Retinal pigment epithelial cell (primary cell): ENCODE measurements around the gene OR56A1.

Experiments used
- DNase-seq: peaks from one replicate; pipeline ENCODE4 v3.0.0-alpha.2; 2010; ENCODE audit warnings: low read depth
- H3K4me3 ChIP-seq: 2 replicates; pipeline ENCODE4 v1.5.1; 2011; ENCODE audit warnings: mild to moderate bottlenecking, low read length, control low read depth, moderate library complexity
- CTCF ChIP-seq: conservative IDR thresholded peaks from 2 replicates; pipeline ENCODE4 v1.5.1; 2011; ENCODE audit warnings: low read depth, low read length, control low read depth, inconsistent platforms

OR56A1 gene

GRCh38 chr11:6057452-6057851 lies 26.9 kb upstream of the OR56A1 start:
- no peak for DNase-seq
- H3K4me3 ChIP-seq = no peak overlapping the region
- TF ChIP-seq CTCF = no peak

- no peak for TF ChIP-seq CTCF
- DNase-seq = no peak
- no peak overlapping the region for H3K4me3 ChIP-seq
These were observed 25.0 kb upstream of the OR56A1 start for GRCh38 chr11:6055569-6055968.

GRCh38 chr11:6052374-6052773 lies 21.8 kb upstream of the OR56A1 start:
- no peak overlapping the region for H3K4me3 ChIP-seq
- TF ChIP-seq CTCF = no peak

GRCh38 chr11:6040874-6041273 lies 10.3 kb upstream of the OR56A1 start:
- no peak overlapping the region for H3K4me3 ChIP-seq
- no peak for DNase-seq
- no peak for TF ChIP-seq CTCF

More at GRCh38 chr11:6052374-6052773, 21.8 kb upstream of the OR56A1 start:
- DNase-seq = no peak

GRCh38 chr11:6027501-6027900 lies 3.1 kb downstream of the OR56A1 start:
- no peak for DNase-seq
- TF ChIP-seq CTCF = no peak

GRCh38 chr11:6025056-6025455 lies 5.5 kb downstream of the OR56A1 start:
- no peak for DNase-seq
- H3K4me3 ChIP-seq = no peak overlapping the region
- no peak for TF ChIP-seq CTCF

More at GRCh38 chr11:6027501-6027900, 3.1 kb downstream of the OR56A1 start:
- H3K4me3 ChIP-seq = no peak overlapping the region

GRCh38 chr11:6022956-6023355 lies 7.6 kb downstream of the OR56A1 start:
- peak; percentile 2 for DNase-seq
- no peak overlapping the region for H3K4me3 ChIP-seq
- peak; percentile 61 for TF ChIP-seq CTCF
